Liver (tissue), 9 donors: ENCODE results near the gene BRF1. TPM values are rescaled to one million over a fixed set of nuclear protein-coding genes. Genes with fewer than 3 reads are reported as not detected.

Experiments used
- DNase-seq: peaks from one replicate; pipeline ENCODE4 v3.0.0-alpha.2; 2017; ENCODE audit warnings: low spot score
- H3K27ac ChIP-seq, 2 donors: one replicate each; pipeline ENCODE4 v1.7.0; 2013; ENCODE audit warnings: inconsistent platforms in 2 of 2, low read length in 2 of 2, control low read depth in 1 of 2, low read depth in 1 of 2, mild to moderate bottlenecking in 1 of 2
- H3K27me3 ChIP-seq, 4 donors: one replicate each; pipeline versions ENCODE4 v1.6.1 to v1.7.0; 2013; ENCODE audit warnings: low read length in 3 of 4, inconsistent platforms in 1 of 4, mild to moderate bottlenecking in 1 of 4, moderate library complexity in 1 of 4; ENCODE audit not compliant: control insufficient read depth in 4 of 4, insufficient read depth in 4 of 4
- H3K36me3 ChIP-seq, 4 donors: one replicate each; pipeline versions ENCODE4 v1.6.1 to v1.7.0; 2013; ENCODE audit warnings: low read length in 3 of 4, mild to moderate bottlenecking in 3 of 4, low read depth in 1 of 4, moderate library complexity in 1 of 4; ENCODE audit not compliant: control insufficient read depth in 4 of 4, insufficient read depth in 3 of 4
- H3K4me1 ChIP-seq, 4 donors: one replicate each; pipeline versions ENCODE4 v1.6.1 to v1.7.0; 2013; ENCODE audit warnings: low read length in 3 of 4, mild to moderate bottlenecking in 3 of 4, moderate library complexity in 1 of 4; ENCODE audit not compliant: control insufficient read depth in 4 of 4, insufficient read depth in 4 of 4
- H3K4me3 ChIP-seq, 3 donors: one replicate each; pipeline versions ENCODE4 v1.6.1 to v1.7.0; 2013; ENCODE audit warnings: low read length in 3 of 3, control low read depth in 1 of 3, low read depth in 1 of 3, mild to moderate bottlenecking in 1 of 3
- H3K9ac ChIP-seq, 2 donors: one replicate each; pipeline ENCODE4 v1.7.0; 2013; ENCODE audit warnings: low read length in 2 of 2, mild to moderate bottlenecking in 2 of 2, moderate library complexity in 2 of 2, control low read depth in 1 of 2, low read depth in 1 of 2
- H3K9me3 ChIP-seq, 4 donors: one replicate each; pipeline versions ENCODE4 v1.6.1 to v1.7.0; 2013; ENCODE audit warnings: low read length in 3 of 4; ENCODE audit not compliant: control insufficient read depth in 4 of 4
- CTCF ChIP-seq: fragments of 150-350 bp; IDR thresholded peaks from 2 replicates; pipeline ENCODE4 v1.5.1; 2017; ENCODE audit warnings: improper control_type of control experiment, low read depth, low read length; ENCODE audit not compliant: missing input control
- EGR1 ChIP-seq, 2 donors: IDR thresholded peaks; 2 replicates each; pipeline ENCODE4 v1.6.1; 2016 to 2018; ENCODE audit warnings: antibody characterized with exemption in 2 of 2, low read depth in 2 of 2
- FOXA2 ChIP-seq: IDR thresholded peaks from 2 replicates; pipeline ENCODE4 v1.6.1; 2016; ENCODE audit warnings: antibody characterized with exemption
- GABPA ChIP-seq, 2 donors: IDR thresholded peaks in 1 of 2; conservative IDR thresholded peaks in 1 of 2; 2 replicates each; pipeline ENCODE4 v1.6.1; 2016; ENCODE audit warnings: antibody characterized with exemption in 2 of 2, mild to moderate bottlenecking in 1 of 2, moderate library complexity in 1 of 2
- HNF4A ChIP-seq, 2 donors: conservative IDR thresholded peaks; 2 replicates each; pipeline ENCODE4 v1.6.1; 2016; ENCODE audit warnings: antibody characterized with exemption in 2 of 2, mild to moderate bottlenecking in 2 of 2
- HNF4G ChIP-seq: IDR thresholded peaks from 2 replicates; pipeline ENCODE4 v1.6.1; 2016; ENCODE audit warnings: antibody characterized with exemption
- JUND ChIP-seq, 2 donors: IDR thresholded peaks; 2 replicates each; pipeline ENCODE4 v1.6.1; 2016; ENCODE audit warnings: antibody characterized with exemption in 2 of 2
- RXRA ChIP-seq, 2 donors: IDR thresholded peaks; 2 replicates each; pipeline ENCODE4 v1.6.1; 2017 to 2018; ENCODE audit warnings: antibody characterized with exemption in 2 of 2, mild to moderate bottlenecking in 1 of 2
- SP1 ChIP-seq: IDR thresholded peaks from 2 replicates; pipeline ENCODE4 v1.6.1; 2018; ENCODE audit warnings: antibody characterized with exemption, mild to moderate bottlenecking
- TAF1 ChIP-seq: conservative IDR thresholded peaks from 2 replicates; pipeline ENCODE4 v1.6.1; 2016; ENCODE audit warnings: antibody characterized with exemption, mild to moderate bottlenecking
- WGBS: extraction: QIAGEN DNeasy Blood & Tissue Kit; methylation state at CpG from one replicate; pipeline ENCODE4 v1.1.7; 2013; 5-methylcytosine and 5-hydroxymethylcytosine counted together
- polyA plus RNA-seq, 2 donors: library from polyadenylated mRNA; stranded (reverse) in 1 of 2; unstranded in 1 of 2; fragments of 200-250 nt in 1 of 2; fragments of >200 nt in 1 of 2; fragmentation: Nextera tagmentation in 1 of 2; extraction: Ambion mirVana in 1 of 2; gene quantifications; one replicate each; pipeline versions ENCODE4 v1.2.1 to v1.2.3, GENCODE V29; 2013 to 2015
- total RNA-seq, 2 donors: library from RNA; depleted of rRNA; stranded (reverse); fragments of >200 nt; gene quantifications; one replicate each; pipeline ENCODE4 v1.2.3, GENCODE V29; 2014
- donor health status: healthy.
- donor health status: healthy.
- donor health status: healthy.
- donor health status: healthy.
- donor health status: healthy.

Gene BRF1
- total and polyA plus RNA-seq, 4 donors: 4.6 to 24.1 (median 10.6) TPM

- TF ChIP-seq HNF4G: no peak
- TF ChIP-seq HNF4A (conservative IDR thresholded peaks at IDR 0.05): peak; percentile 52 to 63
- TF ChIP-seq RXRA (IDR thresholded peaks at IDR 0.05): peak in 1 of 2 donors; percentile 45
- Histone ChIP-seq H3K9me3 (no peaks in the 10 kb centered on the region), H3K4me3 (no peak overlapping the region), H3K4me1 (peaks cover 18 to 63% (median 44%) of the 10 kb centered on the region in 4 donors), H3K9ac (no peak overlapping the region), H3K27me3 (no peaks in the 10 kb centered on the region), H3K36me3 (no peaks in the 10 kb centered on the region), H3K27ac (peak overlapping the region in 1 of 2 donors; percentile 14)
- 59% methylated on average over 18 of the region's 18 CpGs for WGBS
- DNase-seq: peak; percentile 48
These were observed 33.0 kb upstream of the BRF1 start for GRCh38 chr14:105333613-105334364.

- Histone ChIP-seq H3K9ac (no peak overlapping the region), H3K4me3 (no peak overlapping the region), H3K27ac (peak overlapping the region in 1 of 2 donors; percentile 14), H3K27me3 (no peaks in the 10 kb centered on the region), H3K4me1 (peaks cover 23 to 63% (median 47%) of the 10 kb centered on the region in 4 donors), H3K9me3 (no peaks in the 10 kb centered on the region), H3K36me3 (no peaks in the 10 kb centered on the region)
- WGBS: 81% methylated on average over 15 of the region's 15 CpGs
- no peak for DNase-seq
- TF ChIP-seq FOXA2: no peak
- no peak for TF ChIP-seq RXRA (IDR thresholded peaks at IDR 0.05)
- TF ChIP-seq SP1: no peak
- no peak for TF ChIP-seq TAF1
- no peak for TF ChIP-seq CTCF
- no peak for TF ChIP-seq GABPA (IDR thresholded peaks at IDR 0.05 in 1 of 2, conservative IDR thresholded peaks at IDR 0.05 in 1 of 2)
- no peak for TF ChIP-seq HNF4A (conservative IDR thresholded peaks at IDR 0.05)
- TF ChIP-seq JUND (IDR thresholded peaks at IDR 0.05): no peak
- TF ChIP-seq EGR1 (IDR thresholded peaks at IDR 0.05; ENCODE audit: low read depth in 2 of 2): no peak
These were observed 32.3 kb upstream of the BRF1 start for GRCh38 chr14:105333020-105333490.

DNA sequence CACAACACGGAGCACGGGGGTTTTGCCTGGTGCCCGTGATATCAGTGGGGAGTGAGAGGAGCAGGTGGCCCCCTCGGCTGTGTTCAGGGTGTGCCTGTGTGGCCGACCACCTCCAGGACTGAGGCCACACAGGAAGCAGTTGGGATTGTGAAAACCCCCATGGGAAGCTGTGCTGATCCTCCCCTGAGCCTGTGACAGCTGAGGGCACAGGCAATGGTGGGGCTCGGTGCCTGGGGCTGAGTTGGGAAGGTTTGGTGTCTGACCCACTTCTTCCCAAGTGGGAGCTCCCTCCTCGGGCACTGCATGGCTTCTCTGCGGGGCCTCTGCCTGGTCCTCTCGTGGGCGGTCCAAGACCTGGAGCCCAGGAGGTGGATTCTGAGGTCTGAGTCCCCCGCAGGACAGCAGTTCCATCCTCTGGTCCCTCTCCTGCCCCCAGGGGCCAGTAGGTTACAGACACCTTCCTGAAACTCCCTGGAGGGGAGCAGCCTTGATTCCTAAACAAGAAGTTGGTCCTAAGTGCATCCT, 31.6 kb upstream of the BRF1 start:
- H3K27me3 ChIP-seq: no peaks in the 10 kb centered on the region
- no peak for TF ChIP-seq EGR1 (IDR thresholded peaks at IDR 0.05; ENCODE audit: low read depth in 2 of 2)
- H3K27ac ChIP-seq: no peak overlapping the region
- no peaks in the 10 kb centered on the region for H3K9me3 ChIP-seq
- no peak overlapping the region for H3K9ac ChIP-seq
- WGBS: 88% methylated on average over 11 of the region's 11 CpGs
- no peak overlapping the region for H3K4me3 ChIP-seq
- DNase-seq: no peak
- no peaks in the 10 kb centered on the region for H3K36me3 ChIP-seq
- H3K4me1 ChIP-seq: peaks cover 19 to 59% (median 42%) of the 10 kb centered on the region in 4 donors
